Fibroblast of pulmonary artery (primary cell): ENCODE data around the gene OR8K5.

Experiments used
- DNase-seq: peaks from one replicate; pipeline ENCODE4 v3.0.0-alpha.2; 2010; ENCODE audit warnings: low read depth
- H3K4me3 ChIP-seq: replicated peaks from 2 replicates; pipeline ENCODE4 v1.5.1; 2011; ENCODE audit warnings: low read depth, mild to moderate bottlenecking, control low read depth, low read length, moderate library complexity
- CTCF ChIP-seq: IDR thresholded peaks from 2 replicates; pipeline ENCODE4 v1.5.1; 2011; ENCODE audit warnings: mild to moderate bottlenecking, control low read depth, low read length, inconsistent platforms; ENCODE audit errors: missing control alignments

The OR8K5 gene

GRCh38 chr11:56160217-56160616 is at the start of gene OR8K5:
Gene OR8K5, minus strand, starts transcription at chr11:56160317. Its CDS starts 0 bp downstream, at chr11:56160317.
- no peak for DNase-seq
- no peak for TF ChIP-seq CTCF
- H3K4me3 ChIP-seq: no peak within 1 kb of the TSS

GRCh38 chr11:56207790-56208189 is 47.7 kb upstream of the OR8K5 start:
- no peak for TF ChIP-seq CTCF
- no peak overlapping the region for H3K4me3 ChIP-seq
- DNase-seq: no peak

GRCh38 chr11:56197367-56197766 is 37.2 kb upstream of the OR8K5 start:
- no peak for TF ChIP-seq CTCF
- no peak overlapping the region for H3K4me3 ChIP-seq
- no peak for DNase-seq

- no peak overlapping the region for H3K4me3 ChIP-seq
- TF ChIP-seq CTCF: no peak
- DNase-seq: no peak
Observed at GRCh38 chr11:56196705-56197104, 36.6 kb upstream of the OR8K5 start.

GRCh38 chr11:56188602-56189001 is 28.5 kb upstream of the OR8K5 start:
- DNase-seq: no peak
- no peak overlapping the region for H3K4me3 ChIP-seq
- TF ChIP-seq CTCF: no peak

- no peak for DNase-seq
- H3K4me3 ChIP-seq: no peak overlapping the region
- TF ChIP-seq CTCF: no peak
Observed at GRCh38 chr11:56183459-56183858, 23.3 kb upstream of the OR8K5 start.

- H3K4me3 ChIP-seq: no peak within 1 kb of the TSS
- no peak for DNase-seq
- no peak for TF ChIP-seq CTCF
Observed at GRCh38 chr11:56176318-56176717, 16.2 kb upstream of the OR8K5 start, which contains the start of gene OR5J2. Gene OR5J2, plus strand, starts transcription at chr11:56176618. Its CDS starts 0 bp downstream, at chr11:56176618.
